K562 (cell line): ENCODE measurements around the gene SERTAD1. TPM values are rescaled to one million over a fixed set of nuclear protein-coding genes. Genes with fewer than 3 reads are reported as not detected.

ENCODE experiments used
- BRD9 ChIP-seq: fragments of 450-650 bp; IDR thresholded peaks from 2 replicates; pipeline ENCODE4 v1.6.1; 2018; ENCODE audit warnings: low read depth; ENCODE audit not compliant: partially characterized antibody
- CBX5 ChIP-seq: IDR thresholded peaks from 2 replicates; pipeline ENCODE4 v1.6.1; 2014; ENCODE audit warnings: low read depth, borderline replicate concordance
- CEBPB ChIP-seq: fragments of 450-650 bp; IDR thresholded peaks from 2 replicates; pipeline ENCODE4 v1.6.1; 2016; ENCODE audit warnings: missing genetic modification characterization, missing compliant biosample characterization
- CREB5 ChIP-seq: fragments of 250-450 bp; sonication (Bioruptor Pico); IDR thresholded peaks from 2 replicates; pipeline ENCODE4 v1.5.0; 2020; ENCODE audit warnings: mild to moderate bottlenecking
- CSDE1 ChIP-seq, 2 experiments: fragments of 450-650 bp; IDR thresholded peaks; 2 replicates each; pipeline ENCODE4 v1.6.1; 2016; ENCODE audit warnings: mild to moderate bottlenecking in 1 of 2
- DEAF1 ChIP-seq: fragments of 450-650 bp; formaldehyde crosslinking; IDR thresholded peaks from 2 replicates; pipeline ENCODE4 v1.4.0; 2020; ENCODE audit warnings: mild to moderate bottlenecking, moderate library complexity
- HES1 ChIP-seq: fragments of 450-650 bp; IDR thresholded peaks from 2 replicates; pipeline ENCODE4 v1.6.1; 2016; ENCODE audit warnings: low read depth, mild to moderate bottlenecking, moderate library complexity
- KLF16 ChIP-seq: IDR thresholded peaks from 2 replicates; pipeline ENCODE4 v1.6.1; 2016; ENCODE audit warnings: antibody characterized with exemption
- MEF2A ChIP-seq: IDR thresholded peaks from 2 replicates; pipeline ENCODE4 v1.6.1; 2011; ENCODE audit warnings: low read depth, mild to moderate bottlenecking, low read length, moderate library complexity; ENCODE audit not compliant: control insufficient read depth
- MYBL2 ChIP-seq, 2 experiments: fragments of 450-650 bp in 1 of 2; sonication (generic) in 1 of 2; formaldehyde crosslinking in 1 of 2; IDR thresholded peaks; 2 replicates each; pipeline versions ENCODE4 v1.6.1 to v1.8.1; 2017 to 2022; ENCODE audit warnings: borderline replicate concordance in 1 of 2, inconsistent platforms in 1 of 2, low read depth in 1 of 2, mild to moderate bottlenecking in 1 of 2, missing genetic modification reagents in 1 of 2, moderate library complexity in 1 of 2
- NCOA4 ChIP-seq: fragments of 450-650 bp; IDR thresholded peaks from 2 replicates; pipeline ENCODE4 v1.6.1; 2018; ENCODE audit warnings: mild to moderate bottlenecking; ENCODE audit not compliant: partially characterized antibody
- NCOA6 ChIP-seq: fragments of 450-650 bp; IDR thresholded peaks from 2 replicates; pipeline ENCODE4 v1.6.1; 2017; ENCODE audit warnings: mild to moderate bottlenecking
- PTTG1 ChIP-seq: fragments of 450-650 bp; IDR thresholded peaks from 2 replicates; pipeline ENCODE4 v1.6.1; 2016; ENCODE audit warnings: low read depth, mild to moderate bottlenecking, missing genetic modification characterization, missing compliant biosample characterization
- SMAD2 ChIP-seq: fragments of 150-350 bp; IDR thresholded peaks from 2 replicates; pipeline ENCODE4 v1.6.1; 2014; ENCODE audit warnings: low read depth, mild to moderate bottlenecking, low read length
- SMARCB1 ChIP-seq: IDR thresholded peaks from 2 replicates; pipeline ENCODE4 v1.6.1; 2011; ENCODE audit warnings: improper control_type of control experiment, low read depth; ENCODE audit not compliant: insufficient read length
- TCF7 ChIP-seq: sonication (generic); IDR thresholded peaks from 2 replicates; pipeline ENCODE4 v1.6.1; 2016; ENCODE audit warnings: antibody characterized with exemption, borderline replicate concordance
- ZC3H11A ChIP-seq: IDR thresholded peaks from 2 replicates; pipeline ENCODE4 v1.6.1; 2012; ENCODE audit warnings: low read depth, low read length, improper control_type of control experiment
- ZNF133 ChIP-seq: fragments of 250-450 bp; sonication (Bioruptor Pico); IDR thresholded peaks from 2 replicates; pipeline ENCODE4 v1.4.0; 2020; ENCODE audit warnings: mild to moderate bottlenecking
- ZNF444 ChIP-seq: fragments of 250-450 bp; sonication (Bioruptor Pico); IDR thresholded peaks from 2 replicates; pipeline ENCODE4 v1.4.0; 2020; ENCODE audit warnings: mild to moderate bottlenecking, moderate library complexity
- ZNF518B ChIP-seq: fragments of 250-450 bp; sonication (Bioruptor Pico); IDR thresholded peaks from 2 replicates; pipeline ENCODE4 v1.5.0; 2021; ENCODE audit warnings: mild to moderate bottlenecking, moderate library complexity
- ZNF583 ChIP-seq: fragments of 250-450 bp; sonication (Bioruptor Pico); IDR thresholded peaks from 2 replicates; pipeline ENCODE4 v1.4.0; 2020
- ZSCAN29 ChIP-seq: fragments of 450-650 bp; IDR thresholded peaks from 2 replicates; pipeline ENCODE4 v1.6.1; 2017
- polyA plus RNA-seq, 8 experiments: library from polyadenylated mRNA; depleted of rRNA in 4 of 8; stranded (reverse) in 5 of 8; unstranded in 3 of 8; fragments of >200 nt; fragmentation: Nextera tagmentation in 2 of 8; fragmentation: Illumina TruSeq in 1 of 8; extraction: Ambion mirVana in 2 of 8; extraction: Trizol in 1 of 8; gene quantifications; 2 replicates each; pipeline versions ENCODE4 v1.2.1 to v1.2.3, GENCODE V29; 2011 to 2014; ENCODE audit warnings: inconsistent platforms in 1 of 8, missing spikeins in 1 of 8
- total RNA-seq, 7 experiments: library from RNA; depleted of rRNA in 6 of 7; stranded (reverse); fragments of >200 nt in 6 of 7; fragmentation: Illumina TruSeq in 2 of 7; extraction: Trizol in 2 of 7; gene quantifications; 2 replicates each; pipeline versions ENCODE4 v1.2.1 to v1.2.3, GENCODE V29; 2011 to 2021; ENCODE audit warnings: low replicate concordance in 1 of 7

The SERTAD1 gene
- total and polyA plus RNA-seq, 9 of the 15 experiments (the other 6 are each of a cell fraction or from before 2014, with no cell fraction given) = 0.15 to 8.7 (median 4.9) TPM

GRCh38 chr19:40425450-40426287 is at the start of gene SERTAD1 (continued):
- no peak for TF ChIP-seq MYBL2 (IDR thresholded peaks at IDR 0.05; ENCODE audit: low read depth)
- no peak for TF ChIP-seq MYBL2 (CRISPR knock-in tag; IDR thresholded peaks at IDR 0.05; ENCODE audit: borderline replicate concordance)
- TF ChIP-seq ZNF444 (CRISPR knock-in tag) = no peak
- no peak for TF ChIP-seq DEAF1
- no peak for TF ChIP-seq NCOA4
- TF ChIP-seq NCOA6 = no peak
- no peak for TF ChIP-seq PTTG1 (tag)
- TF ChIP-seq KLF16 = no peak
- no peak for TF ChIP-seq ZNF133 (CRISPR knock-in tag)
- TF ChIP-seq ZC3H11A = no peak
- TF ChIP-seq HES1 = peak; percentile 67; the same call in 1 of the 2 replicates
- no peak for TF ChIP-seq BRD9
- no peak for TF ChIP-seq CBX5
- no peak for TF ChIP-seq SMAD2
- no peak for TF ChIP-seq TCF7
- TF ChIP-seq ZNF518B (CRISPR knock-in tag) = no peak
- no peak for TF ChIP-seq ZNF583 (CRISPR knock-in tag)
- TF ChIP-seq CREB5 (CRISPR knock-in tag) = no peak
- no peak for TF ChIP-seq SMARCB1
- TF ChIP-seq CSDE1 (IDR thresholded peaks at IDR 0.05) = no peak
- TF ChIP-seq ZSCAN29 = peak; percentile 50; the same call in 1 of the 2 replicates
- TF ChIP-seq MEF2A = no peak
- TF ChIP-seq CEBPB (tag) = no peak
